Keratinocyte (primary cell): ENCODE results near the gene SOX18.

ENCODE experiments used
- CTCF ChIP-seq, 3 experiments: IDR thresholded peaks in 1 of 3; conservative IDR thresholded peaks in 1 of 3; optimal IDR thresholded peaks in 1 of 3; 2 replicates in 2 of 3; 3 replicates in 1 of 3; pipeline versions ENCODE3 to v1.5.1; 2011; ENCODE audit warnings: low read length in 3 of 3, mild to moderate bottlenecking in 3 of 3, moderate library complexity in 2 of 3, control low read depth in 1 of 3, inconsistent platforms in 1 of 3; ENCODE audit not compliant: insufficient read depth in 2 of 3; ENCODE audit errors: extremely low read depth in 1 of 3
- EZH2 ChIP-seq: IDR thresholded peaks from one replicate; pipeline ENCODE4 v1.6.1; 2012; ENCODE audit warnings: inconsistent platforms, mild to moderate bottlenecking, low read length, moderate library complexity

GRCh38 chr20:64045346-64046011 is 4.0 kb downstream of the SOX18 start:
- no peak for TF ChIP-seq CTCF (optimal IDR thresholded peaks at IDR 0.05 in 1 of 3, IDR thresholded peaks at IDR 0.05 in 1 of 3, conservative IDR thresholded peaks at IDR 0.05 in 1 of 3; ENCODE audit: extremely low read depth in 1 of 3, insufficient read depth in 2 of 3, low read length in 3 of 3)
- no peak for TF ChIP-seq EZH2
